CD4-positive, alpha-beta T cell (primary cell): Measurements from ENCODE around the gene SLC22A8. TPM values are rescaled to one million over a fixed set of nuclear protein-coding genes. Genes with fewer than 3 reads are reported as not detected.
"Not testable (repeated sequence)": the region's sequence is repeated elsewhere in the genome, so short reads cannot be mapped to it uniquely, and the experiment has no call there.

Experiments
- ATAC-seq: fragments of 200-7000 bp; cut with Tn5 transposase; one replicate; pipeline ENCODE4 v1.10.0; 2022; ENCODE audit warnings: mild to moderate bottlenecking; ENCODE audit not compliant: poor library complexity
- CTCF ChIA-PET: fragments of 350-600 bp; sonication (Branson Sonifier 250); formaldehyde crosslinking; loops from one replicate; lab custom pipeline; 2021; ENCODE audit warnings: antibody characterized with exemption, inconsistent platforms; lab: Charles Lee
- POLR2A ChIA-PET: fragments of 350-600 bp; sonication (Branson Sonifier 250); formaldehyde crosslinking; loops from one replicate; lab custom pipeline; 2021; ENCODE audit warnings: antibody characterized with exemption, inconsistent platforms; lab: Charles Lee
- DNase-seq, 14 experiments: peaks; one replicate each; pipeline ENCODE4 v3.0.0-alpha.2; 2013 to 2020; ENCODE audit warnings: mixed read lengths in 2 of 14
- H3K27ac ChIP-seq, 2 donors: one replicate each; pipeline versions ENCODE4 v1.5.1 to v1.7.0; 2013; ENCODE audit warnings: low read length in 2 of 2, low read depth in 1 of 2, mild to moderate bottlenecking in 1 of 2
- H3K27me3 ChIP-seq, 2 experiments: 1 replicate in 1 of 2; 2 replicates in 1 of 2; pipeline versions ENCODE4 v1.6.1 to v1.7.0; 2013; ENCODE audit warnings: low read length in 2 of 2, control low read depth in 1 of 2, mild to moderate bottlenecking in 1 of 2, moderate library complexity in 1 of 2; ENCODE audit not compliant: insufficient read depth in 2 of 2, control insufficient read depth in 1 of 2
- H3K36me3 ChIP-seq: one replicate; pipeline ENCODE4 v1.6.1; 2013; ENCODE audit warnings: low read length, control low read depth; ENCODE audit not compliant: insufficient read depth
- H3K4me1 ChIP-seq: one replicate; pipeline ENCODE4 v1.6.1; 2013; ENCODE audit warnings: low read length, control low read depth; ENCODE audit not compliant: insufficient read depth
- H3K4me3 ChIP-seq: one replicate; pipeline ENCODE4 v1.5.1; 2013; ENCODE audit warnings: mild to moderate bottlenecking, low read length, moderate library complexity
- H3K9me3 ChIP-seq, 2 experiments: 1 replicate in 1 of 2; 2 replicates in 1 of 2; pipeline versions ENCODE4 v1.6.1 to v1.7.0; 2013; ENCODE audit warnings: low read length in 2 of 2, mild to moderate bottlenecking in 2 of 2, control low read depth in 1 of 2, moderate library complexity in 1 of 2; ENCODE audit not compliant: control insufficient read depth in 1 of 2, insufficient read depth in 1 of 2
- H3K27ac Mint-ChIP-seq: one replicate; pipeline ENCODE4 v1.8.0; 2020; ENCODE audit warnings: mixed read lengths
- H3K27me3 Mint-ChIP-seq: one replicate; pipeline ENCODE4 v1.8.0; 2021; ENCODE audit warnings: mixed read lengths
- H3K36me3 Mint-ChIP-seq: one replicate; pipeline ENCODE4 v1.8.0; 2021; ENCODE audit warnings: low read depth, mixed read lengths
- H3K4me1 Mint-ChIP-seq: one replicate; pipeline ENCODE4 v1.8.0; 2021; ENCODE audit warnings: low read depth, mixed read lengths
- H3K4me3 Mint-ChIP-seq: one replicate; pipeline ENCODE4 v1.8.0; 2020; ENCODE audit warnings: mild to moderate bottlenecking, mixed read lengths
- H3K9me3 Mint-ChIP-seq: one replicate; pipeline ENCODE4 v1.8.0; 2020; ENCODE audit warnings: mixed read lengths
- intact Hi-C, 2 experiments: fragments of 100-400 bp; cut with DNase I in 1 of 2; cut with micrococcal nuclease in 1 of 2; formaldehyde crosslinking; loops; one replicate each; pipeline versions ENCODE4 v1.15.1 to v1.9.0; 2023 to 2025; cut with DNase I, micrococcal nuclease
- total RNA-seq, 174 experiments: library from RNA in 2 of 174; stranded (reverse) in 2 of 174; gene quantifications; one replicate each; pipeline ENCODE4 v1.2.3 and lab custom pipeline; 2021 to 2026
- TF ChIP-seq, protein P1 (sequence below): fragments of 200-600 bp; IDR thresholded peaks from one replicate; pipeline ENCODE4 v1.8.0; 2022; ENCODE audit warnings: antibody characterized with exemption, mild to moderate bottlenecking

The SLC22A8 gene
- total RNA-seq, 2 experiments from 2014 or later: not detected

DNA sequence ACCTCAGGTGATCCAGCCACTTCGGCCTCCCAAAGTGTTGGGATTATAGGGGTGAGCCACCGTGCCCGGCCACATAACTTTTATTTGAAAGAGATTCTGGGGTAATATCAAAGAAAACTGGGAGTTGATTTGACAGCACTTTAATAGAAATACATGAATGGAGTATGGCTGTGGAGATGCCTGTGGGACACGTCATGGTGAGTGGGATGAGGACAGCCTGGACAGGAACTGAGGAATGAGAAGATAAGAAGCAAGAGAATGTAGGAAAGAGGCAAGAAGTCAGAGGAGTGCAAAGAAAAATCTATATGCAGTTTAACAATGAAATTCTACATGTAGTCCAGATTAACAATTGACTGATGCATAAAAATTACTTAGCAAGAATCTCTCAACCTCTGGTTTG lies 61.8 kb downstream of the SLC22A8 start:
- Histone ChIP-seq H3K4me1 (no peaks in the 10 kb centered on the region), H3K4me3 (no peak overlapping the region), H3K27me3 (peaks cover 0 to 6% of the 10 kb centered on the region in 2 experiments), H3K9me3 (no peaks in the 10 kb centered on the region), H3K36me3 (no peaks in the 10 kb centered on the region), H3K27ac (no peak overlapping the region)
- ChIA-PET CTCF (no interaction called here), POLR2A (no interaction called here)
- H3K36me3 Mint-ChIP-seq: no peaks in the 10 kb centered on the region
- TF ChIP-seq, protein P1, sequence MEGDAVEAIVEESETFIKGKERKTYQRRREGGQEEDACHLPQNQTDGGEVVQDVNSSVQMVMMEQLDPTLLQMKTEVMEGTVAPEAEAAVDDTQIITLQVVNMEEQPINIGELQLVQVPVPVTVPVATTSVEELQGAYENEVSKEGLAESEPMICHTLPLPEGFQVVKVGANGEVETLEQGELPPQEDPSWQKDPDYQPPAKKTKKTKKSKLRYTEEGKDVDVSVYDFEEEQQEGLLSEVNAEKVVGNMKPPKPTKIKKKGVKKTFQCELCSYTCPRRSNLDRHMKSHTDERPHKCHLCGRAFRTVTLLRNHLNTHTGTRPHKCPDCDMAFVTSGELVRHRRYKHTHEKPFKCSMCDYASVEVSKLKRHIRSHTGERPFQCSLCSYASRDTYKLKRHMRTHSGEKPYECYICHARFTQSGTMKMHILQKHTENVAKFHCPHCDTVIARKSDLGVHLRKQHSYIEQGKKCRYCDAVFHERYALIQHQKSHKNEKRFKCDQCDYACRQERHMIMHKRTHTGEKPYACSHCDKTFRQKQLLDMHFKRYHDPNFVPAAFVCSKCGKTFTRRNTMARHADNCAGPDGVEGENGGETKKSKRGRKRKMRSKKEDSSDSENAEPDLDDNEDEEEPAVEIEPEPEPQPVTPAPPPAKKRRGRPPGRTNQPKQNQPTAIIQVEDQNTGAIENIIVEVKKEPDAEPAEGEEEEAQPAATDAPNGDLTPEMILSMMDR: no peak
- ATAC-seq: no peak
- no peak overlapping the region for H3K27ac Mint-ChIP-seq
- H3K4me3 Mint-ChIP-seq: no peak overlapping the region
- intact Hi-C loops: no loop called here
- H3K9me3 Mint-ChIP-seq: no peaks in the 10 kb centered on the region
- peaks cover 39% of the 10 kb centered on the region for H3K27me3 Mint-ChIP-seq
- DNase-seq: no peak
- H3K4me1 Mint-ChIP-seq: no peaks in the 10 kb centered on the region

DNA sequence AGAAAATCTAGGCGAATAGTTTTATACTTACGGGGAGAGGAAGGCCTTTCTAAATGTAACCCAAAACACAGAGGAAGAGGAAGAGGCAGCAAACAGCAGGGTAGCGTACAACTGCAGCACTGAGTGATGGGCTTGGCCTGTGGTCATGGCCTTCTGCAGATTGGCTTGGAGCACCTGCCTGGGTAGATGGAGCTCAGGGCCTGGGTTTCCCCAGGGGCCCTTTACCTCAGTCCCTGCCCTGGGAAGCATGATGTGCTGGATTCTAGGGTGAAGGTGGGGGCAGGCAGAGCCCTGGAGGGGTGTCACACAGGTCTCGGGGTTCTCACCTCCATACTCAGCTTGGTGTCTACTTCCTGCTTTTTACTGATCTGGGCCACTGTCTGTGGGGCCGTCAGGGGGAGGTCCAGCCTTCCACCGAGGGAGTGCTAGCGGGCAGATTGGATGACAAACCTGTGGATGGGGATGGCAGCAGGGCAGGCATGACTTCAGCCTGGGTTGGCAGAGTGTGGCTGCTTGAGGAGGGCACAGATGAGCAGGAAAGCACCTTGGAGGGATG lies 66.8 kb downstream of the SLC22A8 start:
- Mint-ChIP-seq H3K4me1 (no peaks in the 10 kb centered on the region), H3K27me3 (peaks cover 41% of the 10 kb centered on the region), H3K36me3 (no peaks in the 10 kb centered on the region), H3K27ac (no peak overlapping the region), H3K4me3 (no peak overlapping the region), H3K9me3 (no peaks in the 10 kb centered on the region)
- Histone ChIP-seq H3K27me3 (peaks cover 0 to 6% of the 10 kb centered on the region in 2 experiments), H3K9me3 (no peaks in the 10 kb centered on the region), H3K4me3 (no peak overlapping the region), H3K27ac (no peak overlapping the region), H3K4me1 (no peaks in the 10 kb centered on the region), H3K36me3 (no peaks in the 10 kb centered on the region)
- TF ChIP-seq, protein P1: no peak
- intact Hi-C loops: no loop called here
- POLR2A ChIA-PET: no interaction called here
- CTCF ChIA-PET: no interaction called here
- no peak for ATAC-seq
- DNase-seq: no peak

DNA sequence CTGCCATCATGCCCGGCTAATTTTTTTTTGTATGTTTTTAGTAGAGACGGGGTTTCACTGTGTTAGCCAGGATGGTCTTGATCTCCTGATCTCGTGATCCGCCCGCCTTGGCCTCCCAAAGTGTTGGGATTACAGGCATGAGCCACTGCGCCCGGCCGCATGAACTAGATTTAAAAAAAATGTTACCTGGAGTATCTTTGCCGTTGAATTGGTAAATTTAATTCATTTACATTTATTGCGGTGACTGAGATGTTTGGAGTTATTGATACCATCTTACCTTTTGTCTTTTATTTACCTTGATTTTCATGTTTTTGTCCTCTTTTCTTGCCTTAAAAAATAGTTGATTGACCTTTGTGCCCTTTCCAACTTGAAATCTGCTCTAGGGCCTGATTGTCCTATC lies 70.1 kb downstream of the SLC22A8 start:
- CTCF ChIA-PET, H3K9me3 ChIP-seq, DNase-seq, H3K27me3 ChIP-seq, H3K4me3 ChIP-seq, H3K4me1 ChIP-seq, intact Hi-C loops, H3K36me3 Mint-ChIP-seq, H3K4me3 Mint-ChIP-seq, H3K36me3 ChIP-seq, H3K27ac Mint-ChIP-seq, H3K9me3 Mint-ChIP-seq, H3K27ac ChIP-seq, ATAC-seq, H3K4me1 Mint-ChIP-seq, POLR2A ChIA-PET: not testable (repeated sequence)
- peaks cover 36% of the 10 kb centered on the region for H3K27me3 Mint-ChIP-seq

Other genes starting within 250 kb of the SLC22A8 start
- gene TAF6L, start 244.4 kb downstream of the SLC22A8 start, total RNA-seq: 10 to 100 TPM; 11.5 to 11.8 TPM
- gene TMEM179B, start 228.4 kb downstream of the SLC22A8 start, total RNA-seq: 10 to 100 TPM; 34.7 to 37.4 TPM
- 1 to 10 TPM; 6.2 to 8.7 TPM for gene TMEM223, start 223.8 kb downstream of the SLC22A8 start, total RNA-seq
- gene NXF1, start 210.4 kb downstream of the SLC22A8 start, total RNA-seq: 100 to 1,000 TPM; 343 to 358 TPM
- 100 to 1,000 TPM in 1 of 2 experiments, 10 to 100 TPM in 1; 93.1 to 104 TPM for gene STX5, start 183.8 kb downstream of the SLC22A8 start, total RNA-seq
- gene TEX54, start 183.0 kb downstream of the SLC22A8 start, total RNA-seq: under 1 TPM in 1 of 2 experiments, not detected in 1; 0.59 TPM
- 100 to 1,000 TPM; 289 to 297 TPM for gene WDR74, start 176.3 kb downstream of the SLC22A8 start, total RNA-seq
- gene SLC3A2, start 134.9 kb downstream of the SLC22A8 start, total RNA-seq: 100 to 1,000 TPM; 231 to 234 TPM
- gene CHRM1, start 94.5 kb downstream of the SLC22A8 start, total RNA-seq: not detected
- not detected for gene SLC22A6, start 30.9 kb downstream of the SLC22A8 start, total RNA-seq
- gene SLC22A24, start 128.4 kb upstream of the SLC22A8 start, total RNA-seq: not detected
- not detected for gene SLC22A25, start 227.8 kb upstream of the SLC22A8 start, total RNA-seq